ENCODE measurements around the gene ADAMTS13. TPM values are rescaled to one million over a fixed set of nuclear protein-coding genes. Genes with fewer than 3 reads are reported as not detected.
A peak's percentile ranks its signal among the peaks of the same experiment; 100 is the strongest.

The ADAMTS13 gene
- total and polyA plus RNA-seq, 9 of the 15 experiments (the other 6 are each of a cell fraction or from before 2014, with no cell fraction given): 0.03 to 0.20 (median 0.04) TPM; not detected in 4

DNA sequence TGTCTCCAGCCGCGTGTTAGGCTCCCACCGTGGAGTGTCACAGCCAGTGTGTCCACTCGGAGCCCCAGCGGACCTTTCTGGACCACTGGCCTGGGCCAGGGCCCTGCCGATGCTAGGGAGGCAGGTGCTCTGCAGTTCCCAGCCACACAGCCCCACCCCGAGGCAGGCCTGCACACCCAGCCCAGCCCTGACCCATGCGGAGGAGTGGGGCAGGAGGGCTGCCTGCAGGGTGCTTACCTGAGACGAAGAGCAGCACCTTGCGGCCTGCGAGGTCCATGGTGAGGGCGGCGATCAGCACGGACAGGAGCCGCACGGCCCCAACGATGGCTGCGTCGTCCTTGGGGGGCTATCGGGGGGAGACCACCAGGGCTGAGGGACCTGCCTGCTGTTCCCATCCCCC is 51.6 kb downstream of the ADAMTS13 start:
- Histone ChIP-seq H3K9me1 (ENCODE audit: control insufficient read depth, insufficient read depth, low read length) (no peaks in the 10 kb centered on the region), H3K27ac (ENCODE audit: extremely low read depth, low read depth, low read length) (no peak overlapping the region), H3K27me3 (ENCODE audit: control insufficient read depth in 2 of 2, insufficient read depth in 2 of 2, low read length in 2 of 2) (peaks cover 7 to 66% of the 10 kb centered on the region in 2 experiments; a peak in 3 of 5 replicates), H3K9ac (ENCODE audit: insufficient read depth in 1 of 2, low read depth in 2 of 2, low read length in 2 of 2) (no peak overlapping the region), H3K9me3 (replicated peaks; ENCODE audit: control insufficient read depth, insufficient read depth, low read depth, low read length) (no peaks in the 10 kb centered on the region), H4K20me1 (replicated peaks; ENCODE audit: control insufficient read depth, insufficient read depth, low read length) (peaks cover 19% of the 10 kb centered on the region), H3K4me3 (no peak overlapping the region), H3K4me1 (replicated peaks in 1 of 2; ENCODE audit: control insufficient read depth in 2 of 2, insufficient read depth in 2 of 2, low read length in 2 of 2) (peaks cover 0 to 52% of the 10 kb centered on the region in 2 experiments; a peak in 3 of 5 replicates), H3K36me3 (ENCODE audit: control insufficient read depth, insufficient read depth, low read length) (no peaks in the 10 kb centered on the region), H2AFZ (ENCODE audit: low read depth, low read length) (no peak overlapping the region), H3K4me2 (ENCODE audit: insufficient read depth, low read length) (no peak overlapping the region), H3K79me2 (ENCODE audit: control insufficient read depth, insufficient read depth, low read length) (no peaks in the 10 kb centered on the region)
- in situ Hi-C loops (cut with MboI) (no loop called here), intact Hi-C loops (cut with micrococcal nuclease) (no loop called here)
- ChIA-PET POLR2A (no interaction called here), CTCF (ENCODE audit: low intra/inter-chr PET ratio) (no interaction called here)
- ATAC-seq (no peak), DNase-seq (ENCODE audit: extremely low read depth in 1 of 4, low spot score in 3 of 4) (no peak), FAIRE-seq (no peak)
- 35% methylated on average over 16 of the region's 20 CpGs for WGBS (ENCODE audit: insufficient coverage, low coverage, missing lambda C conversion rate)
- no TSS peak for BruUV-seq (replicated peaks)
- TF ChIP-seq CREBBP (IDR thresholded peaks at IDR 0.05; ENCODE audit: low read depth, low read length) (no peak), ZNF316 (IDR thresholded peaks at IDR 0.05) (peak; percentile 75), ZNF444 (CRISPR knock-in tag; IDR thresholded peaks at IDR 0.05) (no peak), TAF7 (tag; IDR thresholded peaks at IDR 0.05) (no peak)
- TF ChIP-seq, protein P1, sequence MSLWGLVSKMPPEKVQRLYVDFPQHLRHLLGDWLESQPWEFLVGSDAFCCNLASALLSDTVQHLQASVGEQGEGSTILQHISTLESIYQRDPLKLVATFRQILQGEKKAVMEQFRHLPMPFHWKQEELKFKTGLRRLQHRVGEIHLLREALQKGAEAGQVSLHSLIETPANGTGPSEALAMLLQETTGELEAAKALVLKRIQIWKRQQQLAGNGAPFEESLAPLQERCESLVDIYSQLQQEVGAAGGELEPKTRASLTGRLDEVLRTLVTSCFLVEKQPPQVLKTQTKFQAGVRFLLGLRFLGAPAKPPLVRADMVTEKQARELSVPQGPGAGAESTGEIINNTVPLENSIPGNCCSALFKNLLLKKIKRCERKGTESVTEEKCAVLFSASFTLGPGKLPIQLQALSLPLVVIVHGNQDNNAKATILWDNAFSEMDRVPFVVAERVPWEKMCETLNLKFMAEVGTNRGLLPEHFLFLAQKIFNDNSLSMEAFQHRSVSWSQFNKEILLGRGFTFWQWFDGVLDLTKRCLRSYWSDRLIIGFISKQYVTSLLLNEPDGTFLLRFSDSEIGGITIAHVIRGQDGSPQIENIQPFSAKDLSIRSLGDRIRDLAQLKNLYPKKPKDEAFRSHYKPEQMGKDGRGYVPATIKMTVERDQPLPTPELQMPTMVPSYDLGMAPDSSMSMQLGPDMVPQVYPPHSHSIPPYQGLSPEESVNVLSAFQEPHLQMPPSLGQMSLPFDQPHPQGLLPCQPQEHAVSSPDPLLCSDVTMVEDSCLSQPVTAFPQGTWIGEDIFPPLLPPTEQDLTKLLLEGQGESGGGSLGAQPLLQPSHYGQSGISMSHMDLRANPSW (CRISPR knock-in tag; IDR thresholded peaks at IDR 0.05): no peak
